Measurements from ENCODE around the gene FRMD6. TPM values are rescaled to one million over a fixed set of nuclear protein-coding genes. Genes with fewer than 3 reads are reported as not detected.

FRMD6 gene
- polyA plus RNA-seq, 1 donor from 2014 or later = 2.4 TPM

DNA sequence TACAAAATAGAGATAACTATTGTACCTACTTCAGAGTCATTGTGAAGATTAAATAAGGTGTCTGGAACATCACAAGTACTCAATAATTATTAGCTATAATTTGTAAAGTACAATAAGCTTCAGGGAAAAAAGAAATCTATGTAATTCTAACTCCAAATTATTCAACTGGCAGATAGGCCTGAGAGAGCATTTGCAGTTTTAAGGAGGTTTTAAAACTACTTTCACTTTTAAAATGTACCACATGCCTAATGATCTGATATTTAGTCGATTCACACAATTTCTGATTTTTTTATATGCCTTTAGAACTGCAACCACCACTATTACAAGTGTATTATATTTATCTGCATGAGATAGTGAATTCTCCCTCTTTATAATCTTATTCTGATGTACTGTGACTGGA, 24.9 kb upstream of the FRMD6 start:
- Histone ChIP-seq H3K4me3 (ENCODE audit: low read length) (no peak overlapping the region), H2AFZ (ENCODE audit: low read depth, low read length) (no peak overlapping the region), H3K79me2 (replicated peaks; ENCODE audit: insufficient read depth, low read length) (no peaks in the 10 kb centered on the region), H3F3A (ENCODE audit: insufficient read depth, low read length, poor library complexity, severe bottlenecking) (no peaks in the 10 kb centered on the region), H4K20me1 (ENCODE audit: insufficient read depth) (no peaks in the 10 kb centered on the region), H3K27ac (ENCODE audit: low read length) (no peak overlapping the region), H3K36me3 (ENCODE audit: insufficient read depth, low read length) (no peaks in the 10 kb centered on the region), H3K27me3 (ENCODE audit: insufficient read depth, low read depth, low read length) (no peaks in the 10 kb centered on the region), H3K9ac (ENCODE audit: low read length) (no peak overlapping the region), H3K9me3 (ENCODE audit: low read length) (no peaks in the 10 kb centered on the region), H3K4me2 (ENCODE audit: low read length) (no peak overlapping the region), H3K9me2 (ENCODE audit: insufficient read depth, low read length) (no peaks in the 10 kb centered on the region)
- TF ChIP-seq SMC3 (conservative IDR thresholded peaks at IDR 0.05; ENCODE audit: poor library complexity) (no peak), EZH2 (IDR thresholded peaks at IDR 0.05; ENCODE audit: borderline replicate concordance, insufficient read depth, low read length, poor library complexity, severe bottlenecking) (no peak), MXI1 (conservative IDR thresholded peaks at IDR 0.05; ENCODE audit: poor library complexity, severe bottlenecking) (no peak), EP300 (conservative IDR thresholded peaks at IDR 0.05; ENCODE audit: poor library complexity, severe bottlenecking) (no peak), POLR2AphosphoS5 (IDR thresholded peaks at IDR 0.05) (no peak), REST (IDR thresholded peaks at IDR 0.05; ENCODE audit: borderline replicate concordance) (no peak), RAD21 (conservative IDR thresholded peaks at IDR 0.05) (no peak), TAF1 (IDR thresholded peaks at IDR 0.05; ENCODE audit: low read depth) (no peak)
- TF ChIP-seq, protein P1, sequence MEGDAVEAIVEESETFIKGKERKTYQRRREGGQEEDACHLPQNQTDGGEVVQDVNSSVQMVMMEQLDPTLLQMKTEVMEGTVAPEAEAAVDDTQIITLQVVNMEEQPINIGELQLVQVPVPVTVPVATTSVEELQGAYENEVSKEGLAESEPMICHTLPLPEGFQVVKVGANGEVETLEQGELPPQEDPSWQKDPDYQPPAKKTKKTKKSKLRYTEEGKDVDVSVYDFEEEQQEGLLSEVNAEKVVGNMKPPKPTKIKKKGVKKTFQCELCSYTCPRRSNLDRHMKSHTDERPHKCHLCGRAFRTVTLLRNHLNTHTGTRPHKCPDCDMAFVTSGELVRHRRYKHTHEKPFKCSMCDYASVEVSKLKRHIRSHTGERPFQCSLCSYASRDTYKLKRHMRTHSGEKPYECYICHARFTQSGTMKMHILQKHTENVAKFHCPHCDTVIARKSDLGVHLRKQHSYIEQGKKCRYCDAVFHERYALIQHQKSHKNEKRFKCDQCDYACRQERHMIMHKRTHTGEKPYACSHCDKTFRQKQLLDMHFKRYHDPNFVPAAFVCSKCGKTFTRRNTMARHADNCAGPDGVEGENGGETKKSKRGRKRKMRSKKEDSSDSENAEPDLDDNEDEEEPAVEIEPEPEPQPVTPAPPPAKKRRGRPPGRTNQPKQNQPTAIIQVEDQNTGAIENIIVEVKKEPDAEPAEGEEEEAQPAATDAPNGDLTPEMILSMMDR (IDR thresholded peaks at IDR 0.05; ENCODE audit: poor library complexity, severe bottlenecking) = no peak

DNA sequence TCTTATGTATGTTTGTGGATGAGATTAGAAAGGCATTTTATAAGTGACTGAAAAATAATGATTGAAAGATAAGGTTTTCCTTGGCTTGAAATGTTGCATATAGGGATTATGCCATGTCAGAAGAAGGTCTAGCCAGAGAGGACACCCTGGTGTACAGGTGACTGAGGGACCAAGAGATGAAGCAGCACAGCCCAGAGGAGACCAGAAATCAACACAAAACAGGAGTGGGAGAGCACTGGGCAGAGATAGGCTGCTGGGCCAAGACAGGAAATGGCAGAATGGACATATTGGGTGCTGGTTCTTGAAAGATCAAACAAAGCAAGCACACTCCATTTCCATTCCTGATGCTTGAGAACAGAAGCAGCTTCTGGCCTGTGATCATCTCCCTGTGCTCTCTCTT, 24.4 kb upstream of the FRMD6 start:
- Histone ChIP-seq H3K4me2 (ENCODE audit: low read length) (no peak overlapping the region), H3K27ac (ENCODE audit: low read length) (no peak overlapping the region)

More for the DNA sequence above, 24.4 kb upstream of the FRMD6 start:
- Histone ChIP-seq H3K27me3 (ENCODE audit: insufficient read depth, low read depth, low read length) (no peaks in the 10 kb centered on the region), H3K9me3 (ENCODE audit: low read length) (no peaks in the 10 kb centered on the region), H3K9me2 (ENCODE audit: insufficient read depth, low read length) (no peaks in the 10 kb centered on the region), H4K20me1 (ENCODE audit: insufficient read depth) (no peaks in the 10 kb centered on the region), H3K79me2 (replicated peaks; ENCODE audit: insufficient read depth, low read length) (no peaks in the 10 kb centered on the region), H2AFZ (ENCODE audit: low read depth, low read length) (no peak overlapping the region), H3K4me3 (ENCODE audit: low read length) (no peak overlapping the region), H3F3A (ENCODE audit: insufficient read depth, low read length, poor library complexity, severe bottlenecking) (no peaks in the 10 kb centered on the region), H3K9ac (ENCODE audit: low read length) (no peak overlapping the region), H3K36me3 (ENCODE audit: insufficient read depth, low read length) (no peaks in the 10 kb centered on the region)
- TF ChIP-seq POLR2AphosphoS5 (IDR thresholded peaks at IDR 0.05) (no peak), MXI1 (conservative IDR thresholded peaks at IDR 0.05; ENCODE audit: poor library complexity, severe bottlenecking) (no peak), REST (IDR thresholded peaks at IDR 0.05; ENCODE audit: borderline replicate concordance) (no peak), EP300 (conservative IDR thresholded peaks at IDR 0.05; ENCODE audit: poor library complexity, severe bottlenecking) (no peak), TAF1 (IDR thresholded peaks at IDR 0.05; ENCODE audit: low read depth) (no peak), SMC3 (conservative IDR thresholded peaks at IDR 0.05; ENCODE audit: poor library complexity) (no peak), EZH2 (IDR thresholded peaks at IDR 0.05; ENCODE audit: borderline replicate concordance, insufficient read depth, low read length, poor library complexity, severe bottlenecking) (no peak), RAD21 (conservative IDR thresholded peaks at IDR 0.05) (no peak)
- TF ChIP-seq, protein P1 (IDR thresholded peaks at IDR 0.05; ENCODE audit: poor library complexity, severe bottlenecking) = no peak
